SK-N-SH (cell line): ENCODE results near the gene KCTD17. TPM values are rescaled to one million over a fixed set of nuclear protein-coding genes. Genes with fewer than 3 reads are reported as not detected.

Experiments
- CTCF ChIA-PET: fragments of 300-600, 350-600 bp; formaldehyde crosslinking; extraction: SDS; loops from one replicate; lab custom pipeline; 2021; lab: Yijun Ruan, JAX
- POLR2A ChIA-PET: fragments of 350-600 bp; sonication (Branson Sonifier 250); formaldehyde crosslinking; extraction: SDS; loops from one replicate; lab custom pipeline; 2020; ENCODE audit warnings: antibody characterized with exemption, inconsistent platforms; lab: Yijun Ruan, JAX
- DNase-seq: peaks from one replicate; pipeline ENCODE4 v3.0.0; 2012
- H2AFZ ChIP-seq: fragments of 200-600 bp; sonication (generic); 2 replicates; pipeline ENCODE4 v1.8.1; 2016; ENCODE audit warnings: antibody characterized with exemption, mild to moderate bottlenecking, low read depth
- H3F3A ChIP-seq: fragments of 200-600 bp; sonication (generic); replicated peaks from 2 replicates; pipeline ENCODE3; 2016; ENCODE audit warnings: antibody characterized with exemption, mild to moderate bottlenecking; ENCODE audit not compliant: insufficient read depth
- H3K27ac ChIP-seq, 2 experiments: fragments of 200-500 bp in 1 of 2; fragments of 200-600 bp in 1 of 2; sonication (Bioruptor generic) in 1 of 2; sonication (generic), shearing (Covaris generic) in 1 of 2; 2 replicates each; pipeline versions ENCODE4 v1.5.1 to v1.6.1; 2014 to 2016; ENCODE audit warnings: low read depth in 2 of 2, inconsistent platforms in 1 of 2, low read length in 1 of 2, mild to moderate bottlenecking in 1 of 2, mixed read lengths in 1 of 2
- H3K27me3 ChIP-seq: fragments of 200-600 bp; sonication (generic), shearing (Covaris generic); 2 replicates; pipeline ENCODE4 v1.6.1; 2016; ENCODE audit warnings: mixed run types; ENCODE audit not compliant: insufficient read depth
- H3K36me3 ChIP-seq, 2 experiments: fragments of 200-500 bp in 1 of 2; fragments of 200-600 bp in 1 of 2; sonication (Bioruptor generic) in 1 of 2; sonication (generic) in 1 of 2; replicated peaks in 1 of 2; 2 replicates each; pipeline versions ENCODE3 to v1.5.1; 2014 to 2016; ENCODE audit warnings: low read length in 1 of 2, mild to moderate bottlenecking in 1 of 2; ENCODE audit not compliant: insufficient read depth in 2 of 2, control insufficient read depth in 1 of 2
- H3K4me1 ChIP-seq, 2 experiments: fragments of 200-500 bp in 1 of 2; fragments of 200-600 bp in 1 of 2; sonication (Bioruptor generic) in 1 of 2; sonication (generic), shearing (Covaris generic) in 1 of 2; 2 replicates each; pipeline versions ENCODE4 v1.5.1 to v1.6.1; 2014 to 2016; ENCODE audit warnings: low read depth in 1 of 2, low read length in 1 of 2, mixed run types in 1 of 2; ENCODE audit not compliant: insufficient read depth in 2 of 2, control insufficient read depth in 1 of 2
- H3K4me2 ChIP-seq: fragments of 200-600 bp; sonication (generic), shearing (Covaris generic); 2 replicates; pipeline ENCODE4 v1.6.1; 2017; ENCODE audit warnings: mixed run types
- H3K4me3 ChIP-seq, 2 experiments: fragments of 200-500 bp in 1 of 2; fragments of 200-600 bp in 1 of 2; sonication (Bioruptor generic) in 1 of 2; sonication (generic), shearing (Covaris generic) in 1 of 2; 2 replicates each; pipeline versions ENCODE4 v1.5.1 to v1.8.1; 2014 to 2016; ENCODE audit warnings: low read depth in 2 of 2, inconsistent platforms in 1 of 2, low read length in 1 of 2, mild to moderate bottlenecking in 1 of 2, mixed read lengths in 1 of 2, moderate library complexity in 1 of 2
- H3K79me2 ChIP-seq: fragments of 200-600 bp; sonication (generic); 2 replicates; pipeline ENCODE4 v1.8.1; 2017; ENCODE audit warnings: mild to moderate bottlenecking; ENCODE audit not compliant: insufficient read depth
- H3K9ac ChIP-seq: fragments of 200-600 bp; sonication (generic); 2 replicates; pipeline ENCODE4 v1.6.1; 2017; ENCODE audit warnings: mixed run types
- H3K9me2 ChIP-seq: fragments of 200-600 bp; sonication (generic); 2 replicates; pipeline ENCODE4 v1.6.1; 2017; ENCODE audit warnings: mixed run types
- H3K9me3 ChIP-seq: fragments of 200-600 bp; sonication (generic); 2 replicates; pipeline ENCODE4 v1.6.1; 2017; ENCODE audit warnings: mixed run types, mild to moderate bottlenecking, moderate library complexity
- H4K20me1 ChIP-seq: fragments of 200-600 bp; sonication (generic); 2 replicates; pipeline ENCODE4 v1.6.1; 2017; ENCODE audit warnings: mild to moderate bottlenecking, mixed run types; ENCODE audit not compliant: insufficient read depth
- ELF1 ChIP-seq: IDR thresholded peaks from 2 replicates; pipeline ENCODE4 v1.4.0; 2012
- EP300 ChIP-seq, 2 experiments: IDR thresholded peaks; 2 replicates each; pipeline versions ENCODE4 v1.4.0 to v1.6.1; 2012; ENCODE audit warnings: borderline replicate concordance in 1 of 2, low read depth in 1 of 2, low read length in 1 of 2
- FOSL2 ChIP-seq: IDR thresholded peaks from 2 replicates; pipeline ENCODE4 v1.4.0; 2012; ENCODE audit warnings: low read depth, mild to moderate bottlenecking, moderate library complexity, borderline replicate concordance
- FOXM1 ChIP-seq: IDR thresholded peaks from 2 replicates; pipeline ENCODE4 v1.4.0; 2012; ENCODE audit warnings: low read depth, mild to moderate bottlenecking
- JUND ChIP-seq: IDR thresholded peaks from 2 replicates; pipeline ENCODE4 v1.4.0; 2012
- NRF1 ChIP-seq: IDR thresholded peaks from 2 replicates; pipeline ENCODE4 v1.6.1; 2012; ENCODE audit warnings: low read depth, mild to moderate bottlenecking, low read length
- POLR2AphosphoS5 ChIP-seq: IDR thresholded peaks from 2 replicates; pipeline ENCODE4 v1.6.1; 2012; ENCODE audit warnings: low read depth, low read length
- RCOR1 ChIP-seq: fragments of 150-350 bp; IDR thresholded peaks from 2 replicates; pipeline ENCODE4 v1.6.1; 2017; ENCODE audit warnings: antibody characterized with exemption, low read length
- REST ChIP-seq: IDR thresholded peaks from 2 replicates; pipeline ENCODE4 v1.6.1; 2012; ENCODE audit warnings: mild to moderate bottlenecking, low read depth, low read length, moderate library complexity
- SIN3A ChIP-seq: IDR thresholded peaks from 2 replicates; pipeline ENCODE4 v1.6.1; 2012; ENCODE audit warnings: low read depth, mild to moderate bottlenecking, low read length, moderate library complexity, borderline replicate concordance
- SMC3 ChIP-seq: IDR thresholded peaks from 2 replicates; pipeline ENCODE4 v1.6.1; 2012; ENCODE audit warnings: low read depth, low read length, improper control_type of control experiment
- TAF1 ChIP-seq: IDR thresholded peaks from 2 replicates; pipeline ENCODE4 v1.6.1; 2012; ENCODE audit warnings: low read depth, mild to moderate bottlenecking, low read length, moderate library complexity, borderline replicate concordance
- USF1 ChIP-seq: IDR thresholded peaks from 2 replicates; pipeline ENCODE4 v1.4.0; 2012; ENCODE audit warnings: low read depth, borderline replicate concordance
- USF2 ChIP-seq: fragments of 150-350 bp; IDR thresholded peaks from 2 replicates; pipeline ENCODE4 v1.6.1; 2017; ENCODE audit warnings: antibody characterized with exemption, low read length, low read depth, borderline replicate concordance
- YY1 ChIP-seq: IDR thresholded peaks from 2 replicates; pipeline ENCODE4 v1.4.0; 2012; ENCODE audit warnings: low read depth, mild to moderate bottlenecking
- WGBS: methylation state at CpG from one replicate; pipeline ENCODE4 v1.1.6; 2017; ENCODE audit warnings: low lambda C conversion rate; 5-methylcytosine and 5-hydroxymethylcytosine counted together
- polyA plus RNA-seq, 3 experiments: library from polyadenylated mRNA; depleted of rRNA; stranded (reverse); fragments of >200 nt; gene quantifications; 2 replicates each; pipeline ENCODE4 v1.2.3, GENCODE V29; 2012

Gene KCTD17
- polyA plus RNA-seq, 1 of the 3 experiments (the other 2 are of a cell fraction), result 57.8 TPM

- Histone ChIP-seq H3K9me3 (no peaks in the 10 kb centered on the region), H3K9ac (no peak overlapping the region), H3K27me3 (no peaks in the 10 kb centered on the region)
- TF ChIP-seq USF1, result no peak
- TF ChIP-seq ELF1, result no peak
- no peak for TF ChIP-seq POLR2AphosphoS5
- TF ChIP-seq RCOR1, result no peak
- no peak for TF ChIP-seq REST
- TF ChIP-seq TAF1, result no peak
- no peak for TF ChIP-seq JUND
- TF ChIP-seq NRF1, result no peak
- no peak for TF ChIP-seq SIN3A
- TF ChIP-seq FOSL2, result no peak
- TF ChIP-seq FOXM1, result no peak
- TF ChIP-seq SMC3, result no peak
- TF ChIP-seq YY1, result no peak
- no peak for TF ChIP-seq EP300 (IDR thresholded peaks at IDR 0.05; ENCODE audit: borderline replicate concordance in 1 of 2, low read depth in 1 of 2, low read length in 1 of 2)
- no peak for TF ChIP-seq USF2
- TF ChIP-seq, all 33 proteins: peak for 0
- DNase-seq, result no peak
- peaks cover 3 to 7% of the 10 kb centered on the region in 2 experiments for H3K36me3 ChIP-seq
- H3K9me2 ChIP-seq, result no peaks in the 10 kb centered on the region
- H4K20me1 ChIP-seq, result no peaks in the 10 kb centered on the region
- H3K4me2 ChIP-seq, result no peak overlapping the region
- no peaks in the 10 kb centered on the region for H3K79me2 ChIP-seq
- H3K27ac ChIP-seq, result no peak overlapping the region
- H3K4me1 ChIP-seq, result peaks cover 0 to 5% of the 10 kb centered on the region in 2 experiments; a peak in 1 of 4 replicates
- 100% methylated on average over 5 of the region's 9 CpGs for WGBS
- CTCF ChIA-PET, result interaction anchor here (1.4 to 1.5 kb wide), 2 partner anchors 10 to 35 kb away, joined by 4 to 7 read pairs; no protein-coding TSS in a partner anchor
- no peak overlapping the region for H2AFZ ChIP-seq
- no peaks in the 10 kb centered on the region for H3F3A ChIP-seq
- no peak overlapping the region for H3K4me3 ChIP-seq
- POLR2A ChIA-PET, result no interaction called here
Measured at GRCh38 chr22:37012262-37012904, 39.2 kb upstream of the KCTD17 start.
